Gastroesophageal sphincter (tissue), 4 donors: ENCODE data around the gene SCGB1A1. TPM values are rescaled to one million over a fixed set of nuclear protein-coding genes. Genes with fewer than 3 reads are reported as not detected.
"Not testable (repeated sequence)": the region's sequence is repeated elsewhere in the genome, so short reads cannot be mapped to it uniquely, and the experiment has no call there.

Source experiments
- ATAC-seq: fragments of 150-250 bp; one replicate; pipeline ENCODE4 v1.9.1; 2016; ENCODE audit warnings: mild to moderate bottlenecking, moderate library complexity
- H3K27ac ChIP-seq, 4 donors: fragments of 200-600 bp; sonication (generic) in 3 of 4; 1 replicate in 3 of 4; 2 replicates in 1 of 4; pipeline ENCODE4 v1.5.1; 2016 to 2019
- H3K27me3 ChIP-seq: fragments of 200-600 bp; sonication (generic); one replicate; pipeline ENCODE4 v1.5.1; 2019
- H3K36me3 ChIP-seq, 2 donors: fragments of 200-600 bp; sonication (generic); one replicate each; pipeline ENCODE4 v1.5.1; 2019; ENCODE audit warnings: control low read depth in 1 of 2
- H3K4me1 ChIP-seq, 3 donors: fragments of 200-600 bp; sonication (generic); 1 replicate in 2 of 3; 2 replicates in 1 of 3; pipeline ENCODE4 v1.5.1; 2016 to 2019; ENCODE audit warnings: control low read depth in 2 of 3
- H3K4me3 ChIP-seq, 2 donors: fragments of 200-600 bp; sonication (generic); one replicate each; pipeline ENCODE4 v1.5.1; 2019; ENCODE audit warnings: mild to moderate bottlenecking in 1 of 2, moderate library complexity in 1 of 2
- H3K9me3 ChIP-seq, 3 donors: fragments of 200-600 bp; sonication (generic); one replicate each; pipeline ENCODE4 v1.5.1; 2017 to 2019; ENCODE audit warnings: control low read depth in 2 of 3
- EP300 ChIP-seq: sonication (generic); formaldehyde crosslinking; IDR thresholded peaks from one replicate; pipeline ENCODE4 v1.6.1; 2017; ENCODE audit warnings: antibody characterized with exemption, mild to moderate bottlenecking
- POLR2A ChIP-seq, 2 donors: fragments of 450-650 bp; IDR thresholded peaks; one replicate each; pipeline ENCODE4 v1.6.1; 2017; ENCODE audit warnings: antibody characterized with exemption in 2 of 2, mild to moderate bottlenecking in 2 of 2, moderate library complexity in 1 of 2
- POLR2AphosphoS5 ChIP-seq: sonication (generic); formaldehyde crosslinking; IDR thresholded peaks from one replicate; pipeline ENCODE4 v1.6.1; 2017; ENCODE audit warnings: antibody characterized with exemption
- WGBS, 2 donors: methylation state at CpG; one replicate each; pipeline ENCODE4 v1.1.5; 2018; ENCODE audit warnings: low coverage in 1 of 2; 5-methylcytosine and 5-hydroxymethylcytosine counted together
- total RNA-seq, 4 donors: library from RNA; depleted of rRNA; stranded (reverse); fragments of >200 nt; gene quantifications; one replicate each; pipeline ENCODE4 v1.1.0, GENCODE V29; 2016
- TF ChIP-seq, protein P1 (sequence below), 4 experiments: fragments of 200-600 bp in 2 of 4; fragments of 450-650 bp in 2 of 4; sonication (generic) in 1 of 4; IDR thresholded peaks; one replicate each; pipeline ENCODE4 v1.5.1; 2017 to 2019; ENCODE audit warnings: antibody characterized with exemption in 4 of 4, mild to moderate bottlenecking in 2 of 4, moderate library complexity in 2 of 4

Gene SCGB1A1
- total RNA-seq, 4 donors from 2014 or later: not detected

DNA sequence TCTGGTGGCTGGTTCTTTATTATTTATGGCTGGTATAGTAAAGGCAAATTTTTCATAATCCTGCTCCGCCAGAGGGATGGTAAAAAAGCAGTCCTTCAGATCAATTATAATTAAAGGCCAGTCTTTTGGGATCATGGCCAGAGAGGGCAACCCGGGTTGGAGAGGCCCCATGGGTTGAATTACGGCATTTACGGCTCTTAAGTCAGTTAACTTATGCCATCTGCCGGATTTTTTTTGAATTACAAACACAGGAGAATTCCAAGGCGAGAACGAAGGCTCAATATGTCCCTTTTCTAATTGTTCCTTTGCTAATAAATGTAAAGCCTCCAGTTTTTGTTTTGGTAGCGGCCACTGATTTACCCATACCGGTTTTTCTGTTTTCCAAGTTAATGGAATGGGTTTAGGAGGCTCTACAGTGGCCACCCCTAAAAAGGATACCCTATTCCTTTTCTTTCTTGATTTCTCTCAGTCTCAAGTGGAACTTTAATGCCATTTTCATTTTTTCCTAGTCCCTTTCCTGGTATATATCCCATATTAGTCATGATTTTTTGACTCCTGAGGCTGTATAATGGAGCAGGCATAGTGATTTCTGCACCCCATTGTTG is 40.3 kb upstream of the SCGB1A1 start:
- not testable (repeated sequence) for ATAC-seq, H3K36me3 ChIP-seq, H3K9me3 ChIP-seq, H3K27me3 ChIP-seq, H3K27ac ChIP-seq, H3K4me1 ChIP-seq, H3K4me3 ChIP-seq
- WGBS, 2 donors: 0 to 1% methylated on average over 2 to 9 of the region's 9 CpGs
- TF ChIP-seq, protein P1, sequence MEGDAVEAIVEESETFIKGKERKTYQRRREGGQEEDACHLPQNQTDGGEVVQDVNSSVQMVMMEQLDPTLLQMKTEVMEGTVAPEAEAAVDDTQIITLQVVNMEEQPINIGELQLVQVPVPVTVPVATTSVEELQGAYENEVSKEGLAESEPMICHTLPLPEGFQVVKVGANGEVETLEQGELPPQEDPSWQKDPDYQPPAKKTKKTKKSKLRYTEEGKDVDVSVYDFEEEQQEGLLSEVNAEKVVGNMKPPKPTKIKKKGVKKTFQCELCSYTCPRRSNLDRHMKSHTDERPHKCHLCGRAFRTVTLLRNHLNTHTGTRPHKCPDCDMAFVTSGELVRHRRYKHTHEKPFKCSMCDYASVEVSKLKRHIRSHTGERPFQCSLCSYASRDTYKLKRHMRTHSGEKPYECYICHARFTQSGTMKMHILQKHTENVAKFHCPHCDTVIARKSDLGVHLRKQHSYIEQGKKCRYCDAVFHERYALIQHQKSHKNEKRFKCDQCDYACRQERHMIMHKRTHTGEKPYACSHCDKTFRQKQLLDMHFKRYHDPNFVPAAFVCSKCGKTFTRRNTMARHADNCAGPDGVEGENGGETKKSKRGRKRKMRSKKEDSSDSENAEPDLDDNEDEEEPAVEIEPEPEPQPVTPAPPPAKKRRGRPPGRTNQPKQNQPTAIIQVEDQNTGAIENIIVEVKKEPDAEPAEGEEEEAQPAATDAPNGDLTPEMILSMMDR (IDR thresholded peaks at IDR 0.05): peak; percentile 35 to 76 (median 39)

DNA sequence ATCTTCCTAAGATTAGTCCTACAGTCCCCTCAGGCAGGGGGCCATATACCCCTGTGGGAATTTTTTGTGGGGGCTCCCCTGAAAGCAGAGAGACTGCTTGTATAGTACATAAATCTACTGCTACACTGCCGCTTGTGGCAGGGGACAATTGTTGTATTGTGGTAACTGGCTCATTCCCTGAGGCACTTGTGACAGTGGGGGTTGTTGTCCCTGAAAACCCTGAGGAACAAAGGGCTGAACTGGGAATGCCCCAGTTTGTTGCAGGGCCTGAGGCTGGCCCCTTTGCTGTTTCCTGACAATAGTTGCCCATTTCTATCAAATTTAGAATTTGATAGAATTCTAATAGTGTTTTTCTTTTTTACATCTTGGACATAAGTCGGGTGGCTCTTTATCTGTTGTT is 39.2 kb upstream of the SCGB1A1 start:
- not testable (repeated sequence) for ATAC-seq, H3K4me1 ChIP-seq, H3K4me3 ChIP-seq, H3K27ac ChIP-seq, H3K36me3 ChIP-seq, H3K27me3 ChIP-seq, H3K9me3 ChIP-seq
- 0 to 25% methylated on average over 1 of the region's 2 CpGs for WGBS, 2 donors

GRCh38 chr11:62380821-62381245 is 38.0 kb upstream of the SCGB1A1 start:
- 0 to 6% methylated on average over 3 of the region's 12 CpGs for WGBS, 2 donors
- peak overlapping the region in 1 of 2 donors; percentile 8 for H3K4me3 ChIP-seq
- peak; percentile 89 for ATAC-seq
- H3K27me3 ChIP-seq, H3K9me3 ChIP-seq, H3K27ac ChIP-seq, H3K4me1 ChIP-seq, H3K36me3 ChIP-seq: not testable (repeated sequence)
- TF ChIP-seq, protein P1 (IDR thresholded peaks at IDR 0.05): peak; percentile 66 to 87 (median 83)

DNA sequence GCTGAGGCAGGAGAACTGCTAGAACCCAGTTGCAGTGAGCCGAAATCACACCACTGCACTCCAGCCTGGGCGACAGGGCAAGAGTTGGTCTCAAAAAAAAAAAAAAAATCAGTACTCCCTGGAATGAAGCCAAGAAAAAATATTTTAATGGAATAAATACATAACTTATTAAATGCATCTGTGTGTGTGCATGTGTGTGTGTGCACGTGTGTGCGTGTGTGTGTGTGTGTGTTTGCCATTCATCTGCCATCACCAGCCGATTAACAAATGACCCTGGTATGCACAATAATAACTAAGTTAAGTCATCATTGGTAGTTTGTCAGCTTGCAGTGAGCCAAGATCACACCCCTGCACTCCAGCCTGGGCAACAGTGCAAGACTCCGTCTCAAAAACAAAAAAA is 35.0 kb upstream of the SCGB1A1 start:
- TF ChIP-seq POLR2A (IDR thresholded peaks at IDR 0.05): no peak
- Histone ChIP-seq H3K36me3 (no peaks in the 10 kb centered on the region), H3K27me3 (no peaks in the 10 kb centered on the region), H3K4me3 (no peak overlapping the region), H3K4me1 (peaks cover 0 to 8% (median 0%) of the 10 kb centered on the region in 3 donors), H3K9me3 (no peaks in the 10 kb centered on the region), H3K27ac (no peak overlapping the region)
- WGBS, 2 donors: 32 to 65% methylated on average over 4 to 6 of the region's 6 CpGs
- ATAC-seq: no peak

DNA sequence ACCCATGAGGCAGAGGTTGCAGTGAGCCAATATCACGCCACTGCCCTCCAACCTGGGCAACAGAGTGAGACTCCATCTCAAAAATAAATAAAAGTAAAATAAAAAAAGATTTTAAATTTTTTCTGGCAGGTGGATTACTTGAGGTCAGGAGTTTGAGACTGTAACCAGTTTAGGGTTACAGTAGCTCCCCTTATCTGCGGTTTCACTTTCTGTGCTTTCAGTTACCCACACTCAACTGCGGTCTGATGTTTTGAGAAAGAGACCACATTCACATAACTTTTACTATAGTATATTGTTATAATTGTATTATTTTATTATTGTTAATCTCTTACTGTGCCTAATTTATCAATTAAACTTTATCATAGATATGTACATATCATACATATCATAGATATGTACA is 32.8 kb upstream of the SCGB1A1 start:
- not testable (repeated sequence) for ATAC-seq, H3K4me3 ChIP-seq, H3K36me3 ChIP-seq, H3K27me3 ChIP-seq, H3K9me3 ChIP-seq, H3K27ac ChIP-seq, H3K4me1 ChIP-seq
- 79 to 92% methylated on average over 3 of the region's 3 CpGs for WGBS, 2 donors

- no peak for ATAC-seq
- Histone ChIP-seq H3K9me3 (no peaks in the 10 kb centered on the region), H3K27ac (no peak overlapping the region), H3K4me3 (no peak overlapping the region), H3K27me3 (no peaks in the 10 kb centered on the region), H3K36me3 (no peaks in the 10 kb centered on the region), H3K4me1 (no peaks in the 10 kb centered on the region)
- 92 to 94% methylated on average over 2 to 3 of the region's 3 CpGs for WGBS, 2 donors
- TF ChIP-seq, protein P1 (IDR thresholded peaks at IDR 0.05): no peak
- TF ChIP-seq POLR2AphosphoS5: no peak
- TF ChIP-seq POLR2A (IDR thresholded peaks at IDR 0.05): no peak
- TF ChIP-seq EP300: no peak
These were observed 31.5 kb upstream of the SCGB1A1 start for GRCh38 chr11:62387381-62387780.

GRCh38 chr11:62388999-62389398 is 29.8 kb upstream of the SCGB1A1 start:
- no peak overlapping the region for H3K4me3 ChIP-seq
- TF ChIP-seq POLR2AphosphoS5: no peak
- TF ChIP-seq, protein P1 (IDR thresholded peaks at IDR 0.05): no peak
- TF ChIP-seq EP300: no peak
- TF ChIP-seq POLR2A (IDR thresholded peaks at IDR 0.05): no peak
- ATAC-seq: no peak
- H3K27me3 ChIP-seq: no peaks in the 10 kb centered on the region
- no peaks in the 10 kb centered on the region for H3K9me3 ChIP-seq
- no peaks in the 10 kb centered on the region for H3K4me1 ChIP-seq
- no peaks in the 10 kb centered on the region for H3K36me3 ChIP-seq
- WGBS, 2 donors: 61 to 63% methylated on average over 4 to 9 of the region's 11 CpGs
- H3K27ac ChIP-seq: no peak overlapping the region
